Measurements from ENCODE around the gene GABRA4.

The GABRA4 gene

DNA sequence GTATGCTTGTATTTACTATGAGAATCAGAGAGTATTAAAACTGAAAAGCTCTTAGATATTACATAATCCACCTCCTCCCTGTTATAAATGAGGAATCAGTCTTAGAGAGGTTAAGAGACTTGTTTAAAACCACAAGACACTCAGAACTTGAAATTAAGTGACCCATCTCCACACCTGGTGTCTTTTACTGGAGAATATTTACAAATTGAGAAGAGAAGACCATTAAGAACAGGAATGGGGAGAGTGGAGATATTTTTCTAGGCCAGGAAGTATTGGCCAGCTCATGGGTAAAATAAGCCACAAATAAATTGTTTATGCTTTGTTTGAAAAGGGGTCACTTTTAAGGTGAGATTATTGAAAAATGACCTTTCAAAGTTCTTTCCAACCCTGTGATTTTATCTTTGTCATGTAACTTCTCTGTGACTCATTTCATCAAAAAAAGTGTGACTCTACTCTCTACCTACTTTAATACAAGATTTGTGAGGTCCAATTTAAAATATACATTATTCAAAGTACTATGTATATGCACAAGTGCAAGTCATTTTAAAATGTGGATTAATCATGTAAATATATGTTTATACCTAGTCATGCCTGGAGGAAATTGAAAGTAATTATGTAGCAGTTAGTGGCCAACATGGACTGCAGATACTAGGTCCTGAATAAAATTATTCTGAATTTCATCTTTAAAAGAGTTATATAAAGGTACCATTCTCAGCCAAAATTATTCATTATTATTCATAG lies 68.4 kb downstream of the GABRA4 start:
- no peak for DNase-seq

DNA sequence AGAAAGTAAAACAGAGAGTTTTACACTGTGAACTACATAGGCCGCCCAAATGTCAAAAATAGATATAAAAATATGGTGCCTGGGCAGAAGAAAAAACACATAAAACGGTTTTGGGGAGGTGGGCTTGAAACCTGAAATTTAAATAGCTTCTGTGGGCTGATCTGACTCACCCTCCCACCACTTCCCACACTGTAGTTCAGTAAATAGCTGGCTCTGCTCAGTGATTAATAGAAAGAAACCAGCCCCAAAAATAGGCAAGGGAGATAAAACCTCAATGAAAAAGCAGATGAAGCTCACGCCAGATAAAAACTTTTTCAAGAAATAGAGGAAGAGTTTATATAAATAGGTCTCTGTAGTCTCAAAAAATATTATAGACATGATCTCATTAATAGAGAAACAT lies 71.2 kb downstream of the GABRA4 start:
- DNase-seq, result no peak

DNA sequence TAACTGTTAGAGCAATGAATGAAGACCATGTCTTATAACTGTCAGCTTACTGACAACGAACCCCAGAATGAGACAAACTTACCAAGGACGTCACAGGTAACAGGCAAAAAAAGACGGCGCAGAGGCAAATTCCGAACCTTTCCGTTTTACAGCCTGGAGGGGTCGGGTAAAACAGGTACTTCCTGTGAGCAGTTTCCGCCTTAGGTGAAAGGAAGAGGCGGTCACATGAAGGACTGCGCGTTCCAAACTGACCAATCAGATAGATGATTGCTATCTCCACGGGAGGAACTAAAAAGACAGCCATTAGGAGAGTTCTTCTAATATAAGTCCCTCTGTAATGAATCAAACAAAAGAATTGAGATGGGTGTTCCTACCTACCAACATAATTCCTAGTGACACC lies 84.3 kb downstream of the GABRA4 start, which contains the start of gene COX7B2:
COX7B2 (minus strand) TSS at position 168 of the 400 bp plus-strand sequence. CDS start 174,053 bp downstream, outside the sequence.
- no peak for DNase-seq

DNA sequence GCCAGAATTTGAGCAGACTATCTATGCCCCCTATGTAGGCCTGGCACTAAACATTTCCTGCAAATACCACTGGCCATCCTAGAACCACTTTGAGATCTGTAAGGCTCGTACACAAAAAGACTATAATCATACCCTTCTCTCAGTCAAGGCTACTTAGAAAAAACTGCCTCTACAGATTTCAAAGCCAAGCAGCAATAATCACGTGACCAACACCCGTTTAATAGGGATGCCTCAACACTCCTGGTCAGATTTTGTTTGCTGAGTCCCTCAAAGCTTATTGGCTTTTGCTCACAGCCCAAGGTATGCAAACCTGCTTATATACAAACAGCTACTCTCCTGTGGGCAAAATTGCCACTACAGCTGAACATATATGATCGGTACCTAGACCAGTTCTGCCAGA lies 85.2 kb downstream of the GABRA4 start:
- DNase-seq, result no peak

DNA sequence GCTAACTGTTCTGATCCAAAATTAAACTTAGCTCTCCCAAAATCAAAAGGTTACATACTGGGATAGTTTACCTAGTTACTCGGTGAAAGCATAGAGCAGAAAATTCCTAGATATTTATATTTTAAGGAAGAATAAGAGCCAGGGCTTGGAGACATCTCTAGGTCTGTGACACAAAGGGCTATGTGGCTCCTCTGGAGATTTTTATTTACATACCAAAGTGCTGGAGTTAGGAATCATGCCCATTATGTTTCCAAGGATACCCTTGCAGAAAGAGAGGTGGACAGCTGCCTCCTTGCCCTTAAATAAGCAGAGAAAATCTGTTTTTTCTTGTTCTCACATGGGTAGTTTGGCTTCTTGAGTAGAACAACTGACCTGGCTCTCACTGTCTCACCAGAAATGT lies 93.3 kb downstream of the GABRA4 start:
- no peak for DNase-seq

DNA sequence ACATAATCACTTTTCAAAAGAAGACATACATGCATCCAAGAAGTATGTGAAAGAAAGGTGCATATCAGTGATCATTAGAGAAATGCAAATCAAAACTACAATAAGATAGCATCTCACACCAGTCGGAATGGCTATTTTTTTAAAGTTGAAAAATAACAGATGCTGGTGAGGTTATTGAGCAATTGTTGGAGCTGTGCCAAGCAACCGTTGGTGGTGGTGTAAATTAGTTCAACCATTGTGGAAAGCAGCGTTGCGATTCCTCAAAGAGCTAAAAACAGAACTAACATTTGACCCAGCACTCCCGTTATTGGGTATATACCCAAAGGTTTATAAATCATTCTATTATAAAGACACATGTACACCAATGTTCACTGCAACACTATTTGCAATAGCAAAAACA lies 98.6 kb downstream of the GABRA4 start:
- DNase-seq, result no peak

DNA sequence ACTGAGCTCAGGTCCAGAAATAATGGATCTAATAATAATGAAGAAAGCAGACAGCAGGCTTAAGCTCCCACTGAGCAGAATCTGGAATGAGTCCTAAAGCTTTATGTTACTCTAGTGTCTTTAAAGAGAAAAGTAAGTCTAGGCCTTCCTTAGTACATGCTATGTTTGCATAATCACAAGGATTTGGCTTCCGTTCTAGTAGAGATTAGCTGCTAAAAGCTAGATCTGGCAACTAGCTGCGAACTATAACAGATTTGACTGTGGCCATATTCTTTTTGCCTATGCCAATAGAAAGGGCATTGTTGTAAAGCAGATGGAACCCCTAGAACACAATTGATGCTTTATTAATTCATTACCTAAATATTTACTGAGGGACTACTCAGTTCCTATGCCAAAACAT lies 103.3 kb downstream of the GABRA4 start:
- DNase-seq, result no peak

DNA sequence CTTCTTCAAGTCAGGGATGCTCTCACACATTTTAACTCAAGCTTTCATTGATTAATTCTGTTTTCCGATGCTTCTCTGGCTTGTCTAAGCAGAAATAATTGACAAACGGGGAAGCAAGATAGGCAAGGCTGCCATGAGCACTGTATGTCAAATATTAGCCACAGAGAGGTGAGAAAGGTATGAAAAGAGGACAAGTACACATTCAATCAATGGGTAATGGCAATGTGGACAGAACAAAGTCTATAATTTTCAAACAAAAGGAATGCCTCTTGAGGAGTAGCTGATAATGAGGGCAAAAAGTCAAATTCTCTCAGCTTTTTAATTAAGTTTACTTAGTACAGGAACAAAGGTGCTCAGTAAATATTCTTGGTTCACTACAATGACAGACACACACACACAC lies 104.0 kb downstream of the GABRA4 start:
- DNase-seq, result no peak

DNA sequence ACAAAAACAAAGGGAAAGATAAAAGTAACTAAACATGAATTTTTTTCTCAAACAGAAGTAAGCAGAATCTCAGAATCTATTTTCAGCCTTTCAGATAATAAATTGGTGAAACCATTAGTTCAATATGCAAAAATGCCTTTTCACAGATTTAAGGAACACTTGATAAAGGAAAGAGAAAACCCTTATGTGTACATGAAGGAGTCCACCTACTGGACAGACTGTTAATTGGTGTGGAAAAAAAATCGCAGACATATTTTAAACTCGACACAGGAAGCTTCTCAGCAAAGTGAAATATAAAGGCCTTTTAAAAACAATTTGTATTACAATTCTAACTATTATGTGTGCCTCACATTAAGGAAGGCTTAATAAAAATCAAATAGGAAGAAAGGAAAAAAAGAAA lies 106.7 kb downstream of the GABRA4 start:
- DNase-seq, result peak; percentile 2

DNA sequence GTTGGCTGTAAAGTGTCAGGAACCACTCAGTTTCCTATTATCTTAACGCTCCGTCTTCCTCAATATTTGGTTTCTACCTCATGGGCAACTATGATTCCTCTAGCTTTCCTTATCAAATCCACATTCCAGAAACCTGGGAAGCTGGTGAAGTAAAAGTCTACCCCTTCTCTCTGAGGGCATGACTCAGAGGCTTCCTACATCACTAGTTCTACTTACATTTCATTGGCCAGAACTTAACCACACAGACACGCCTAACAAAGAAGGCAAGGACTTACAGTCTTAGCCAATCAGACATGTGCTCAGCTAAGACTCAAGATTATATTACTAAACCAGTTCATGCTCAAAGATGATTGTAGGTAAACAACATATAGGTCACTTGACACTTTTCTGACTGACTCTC lies 114.7 kb downstream of the GABRA4 start:
- no peak for DNase-seq

DNA sequence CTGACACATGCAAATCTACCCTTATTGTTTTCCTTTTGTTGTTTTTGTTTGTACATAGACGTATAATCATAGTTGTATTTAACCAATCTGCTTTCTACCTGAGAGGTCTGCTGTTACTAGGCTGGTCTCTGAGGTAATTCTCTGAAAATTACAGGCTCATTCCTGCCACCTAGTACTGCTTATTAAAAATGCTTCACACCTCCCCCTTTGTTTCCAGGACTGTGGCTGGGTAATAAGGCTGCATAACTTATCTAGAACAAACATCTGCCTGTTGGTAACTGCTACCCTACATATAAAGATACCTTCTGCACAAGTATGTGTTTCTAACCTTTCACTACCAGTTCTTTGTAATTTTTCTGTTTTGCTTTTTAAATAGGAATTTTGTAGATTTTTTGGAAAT lies 118.6 kb downstream of the GABRA4 start:
- DNase-seq, result peak; percentile 23

DNA sequence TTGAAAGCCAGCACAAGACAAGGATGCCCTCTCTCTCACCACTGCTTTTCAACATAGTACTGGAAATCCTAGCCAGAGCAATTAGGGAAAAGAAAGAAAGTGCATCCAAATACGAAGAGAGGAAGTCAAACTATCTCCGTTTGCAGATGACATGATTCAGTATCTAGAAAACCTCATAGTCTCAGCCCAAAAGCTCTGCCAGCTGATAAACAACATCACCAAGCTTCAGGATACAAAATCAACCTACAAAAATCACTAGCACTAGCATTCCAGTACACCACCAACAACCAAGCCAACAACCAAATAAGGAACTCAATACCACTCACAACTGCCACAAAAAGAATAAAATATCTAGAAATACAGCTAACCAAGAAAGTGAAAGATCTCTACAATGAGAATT lies 123.0 kb downstream of the GABRA4 start:
- no peak for DNase-seq

Measured in NCI-H526 treated with DMSO at 0.1 percent for 48 hours (cell line).